Measurements from ENCODE around the gene NR2C2.

DNA sequence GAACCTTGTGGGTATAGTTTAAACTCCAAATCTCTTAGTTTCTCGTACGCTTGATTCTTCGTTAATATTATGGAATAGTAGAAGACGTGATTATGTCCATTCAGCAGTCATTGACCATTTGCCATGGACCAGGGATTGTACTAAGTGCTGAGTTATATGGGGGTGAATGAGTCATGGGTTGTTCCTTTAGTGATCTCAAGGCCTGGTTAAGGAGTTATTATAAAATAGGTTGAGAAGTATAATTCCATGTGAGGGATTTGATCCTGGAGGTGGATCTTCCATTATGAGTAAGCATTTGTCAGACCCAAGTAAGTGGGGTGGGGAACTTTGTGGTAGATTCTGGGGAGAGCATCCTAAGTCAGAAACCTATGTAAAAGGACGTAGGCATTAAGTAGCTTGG, 15.4 kb downstream of the NR2C2 start:
- TF ChIP-seq, protein P1, sequence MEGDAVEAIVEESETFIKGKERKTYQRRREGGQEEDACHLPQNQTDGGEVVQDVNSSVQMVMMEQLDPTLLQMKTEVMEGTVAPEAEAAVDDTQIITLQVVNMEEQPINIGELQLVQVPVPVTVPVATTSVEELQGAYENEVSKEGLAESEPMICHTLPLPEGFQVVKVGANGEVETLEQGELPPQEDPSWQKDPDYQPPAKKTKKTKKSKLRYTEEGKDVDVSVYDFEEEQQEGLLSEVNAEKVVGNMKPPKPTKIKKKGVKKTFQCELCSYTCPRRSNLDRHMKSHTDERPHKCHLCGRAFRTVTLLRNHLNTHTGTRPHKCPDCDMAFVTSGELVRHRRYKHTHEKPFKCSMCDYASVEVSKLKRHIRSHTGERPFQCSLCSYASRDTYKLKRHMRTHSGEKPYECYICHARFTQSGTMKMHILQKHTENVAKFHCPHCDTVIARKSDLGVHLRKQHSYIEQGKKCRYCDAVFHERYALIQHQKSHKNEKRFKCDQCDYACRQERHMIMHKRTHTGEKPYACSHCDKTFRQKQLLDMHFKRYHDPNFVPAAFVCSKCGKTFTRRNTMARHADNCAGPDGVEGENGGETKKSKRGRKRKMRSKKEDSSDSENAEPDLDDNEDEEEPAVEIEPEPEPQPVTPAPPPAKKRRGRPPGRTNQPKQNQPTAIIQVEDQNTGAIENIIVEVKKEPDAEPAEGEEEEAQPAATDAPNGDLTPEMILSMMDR (IDR thresholded peaks at IDR 0.05), result no peak
- no peak for TF ChIP-seq POLR2A (IDR thresholded peaks at IDR 0.05)
